Central memory CD4-positive, alpha-beta T cell (primary cell): ENCODE data around the gene TNFAIP6.

Experiments used
- DNase-seq: peaks from one replicate; pipeline ENCODE4 v3.0.0; 2022

Gene TNFAIP6

GRCh38 chr2:151422917-151423439, 65.6 kb downstream of the TNFAIP6 start:
- no peak for DNase-seq

GRCh38 chr2:151423760-151424159, 66.4 kb downstream of the TNFAIP6 start:
- peak; percentile 71 for DNase-seq
